Measurements from ENCODE around the gene CYP26B1.
A peak's percentile ranks its signal among the peaks of the same experiment; 100 is the strongest.

The CYP26B1 gene

GRCh38 chr2:72139471-72139873, 8.2 kb downstream of the CYP26B1 start:
- H3K4me3 ChIP-seq (ENCODE audit: control insufficient read depth, low read depth, low read length): no peak overlapping the region
- TF ChIP-seq, protein P1, sequence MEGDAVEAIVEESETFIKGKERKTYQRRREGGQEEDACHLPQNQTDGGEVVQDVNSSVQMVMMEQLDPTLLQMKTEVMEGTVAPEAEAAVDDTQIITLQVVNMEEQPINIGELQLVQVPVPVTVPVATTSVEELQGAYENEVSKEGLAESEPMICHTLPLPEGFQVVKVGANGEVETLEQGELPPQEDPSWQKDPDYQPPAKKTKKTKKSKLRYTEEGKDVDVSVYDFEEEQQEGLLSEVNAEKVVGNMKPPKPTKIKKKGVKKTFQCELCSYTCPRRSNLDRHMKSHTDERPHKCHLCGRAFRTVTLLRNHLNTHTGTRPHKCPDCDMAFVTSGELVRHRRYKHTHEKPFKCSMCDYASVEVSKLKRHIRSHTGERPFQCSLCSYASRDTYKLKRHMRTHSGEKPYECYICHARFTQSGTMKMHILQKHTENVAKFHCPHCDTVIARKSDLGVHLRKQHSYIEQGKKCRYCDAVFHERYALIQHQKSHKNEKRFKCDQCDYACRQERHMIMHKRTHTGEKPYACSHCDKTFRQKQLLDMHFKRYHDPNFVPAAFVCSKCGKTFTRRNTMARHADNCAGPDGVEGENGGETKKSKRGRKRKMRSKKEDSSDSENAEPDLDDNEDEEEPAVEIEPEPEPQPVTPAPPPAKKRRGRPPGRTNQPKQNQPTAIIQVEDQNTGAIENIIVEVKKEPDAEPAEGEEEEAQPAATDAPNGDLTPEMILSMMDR (conservative IDR thresholded peaks at IDR 0.05; ENCODE audit: control insufficient read depth, insufficient read depth, low read depth, low read length): no peak
- no peak for DNase-seq (ENCODE audit: low read depth)

DNA sequence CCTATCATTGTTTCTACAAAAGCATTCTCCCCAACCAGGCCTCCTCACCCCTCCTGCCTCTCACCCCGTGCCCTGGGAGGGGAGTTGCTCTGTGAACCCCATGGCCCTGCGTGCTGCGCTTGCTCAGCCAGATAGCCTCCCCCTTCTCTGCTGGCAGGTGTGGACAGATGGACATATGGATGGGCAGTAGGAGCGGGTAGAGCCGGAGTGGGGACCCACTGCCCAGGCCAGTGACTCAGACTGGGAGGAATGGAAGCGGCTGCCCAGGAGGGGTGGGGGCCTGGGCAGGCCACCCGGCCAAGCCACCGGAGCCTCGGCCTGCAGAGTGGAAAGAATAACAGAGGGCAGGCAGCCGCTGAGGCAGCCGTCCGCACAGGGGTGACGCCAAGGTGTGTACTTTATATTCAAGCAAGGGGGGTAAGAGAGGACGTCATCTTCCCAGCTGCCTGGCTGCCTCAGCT, 8.7 kb downstream of the CYP26B1 start:
- TF ChIP-seq, protein P1 (conservative IDR thresholded peaks at IDR 0.05; ENCODE audit: control insufficient read depth, insufficient read depth, low read depth, low read length): no peak
- DNase-seq (ENCODE audit: low read depth): no peak
- no peak overlapping the region for H3K4me3 ChIP-seq (ENCODE audit: control insufficient read depth, low read depth, low read length)

DNA sequence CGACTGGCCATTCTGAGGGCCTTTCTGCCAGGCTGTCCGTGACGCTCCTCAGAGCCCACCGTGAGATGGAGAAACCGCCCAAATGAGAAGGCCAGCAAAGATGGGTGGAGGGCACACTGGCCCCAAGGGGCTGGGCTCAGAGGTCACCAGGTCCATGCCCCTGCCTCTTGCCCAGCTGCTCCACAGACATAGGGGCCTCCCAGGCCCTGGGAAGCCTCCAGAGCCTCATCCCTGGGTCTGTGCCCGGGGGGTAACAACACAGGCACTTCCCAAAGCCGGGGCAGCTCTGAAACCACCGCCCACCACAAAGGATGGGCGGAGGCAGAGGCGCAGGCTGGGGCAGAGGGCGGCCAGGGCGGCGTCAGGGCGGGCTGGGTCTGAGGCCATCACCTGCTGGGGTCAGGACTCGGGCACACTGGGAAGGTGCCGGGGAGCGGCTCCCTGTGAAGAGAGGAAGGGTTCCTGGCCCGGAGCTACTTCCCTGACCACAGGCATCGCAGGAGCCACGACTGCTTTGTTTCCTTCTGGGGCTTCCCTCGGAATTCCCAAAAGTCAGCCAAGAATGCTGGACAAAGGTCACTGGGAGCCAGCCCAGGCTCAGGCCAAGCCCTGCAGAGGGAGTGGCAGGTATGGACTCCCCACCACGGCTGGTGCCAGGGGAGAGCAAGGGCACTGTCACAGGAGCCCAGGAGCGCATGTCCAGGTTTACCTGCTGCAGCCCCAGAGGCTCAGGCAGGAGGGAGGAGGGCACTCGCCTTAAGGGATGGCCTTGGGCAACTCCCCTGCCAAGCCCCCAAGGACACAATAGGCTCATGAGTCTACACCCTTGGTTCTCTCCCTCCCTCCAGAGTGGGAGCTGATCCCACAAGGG, 9.4 kb downstream of the CYP26B1 start:
- TF ChIP-seq, protein P1 (conservative IDR thresholded peaks at IDR 0.05; ENCODE audit: control insufficient read depth, insufficient read depth, low read depth, low read length): no peak
- H3K4me3 ChIP-seq (ENCODE audit: control insufficient read depth, low read depth, low read length): no peak overlapping the region
- DNase-seq (ENCODE audit: low read depth): no peak

DNA sequence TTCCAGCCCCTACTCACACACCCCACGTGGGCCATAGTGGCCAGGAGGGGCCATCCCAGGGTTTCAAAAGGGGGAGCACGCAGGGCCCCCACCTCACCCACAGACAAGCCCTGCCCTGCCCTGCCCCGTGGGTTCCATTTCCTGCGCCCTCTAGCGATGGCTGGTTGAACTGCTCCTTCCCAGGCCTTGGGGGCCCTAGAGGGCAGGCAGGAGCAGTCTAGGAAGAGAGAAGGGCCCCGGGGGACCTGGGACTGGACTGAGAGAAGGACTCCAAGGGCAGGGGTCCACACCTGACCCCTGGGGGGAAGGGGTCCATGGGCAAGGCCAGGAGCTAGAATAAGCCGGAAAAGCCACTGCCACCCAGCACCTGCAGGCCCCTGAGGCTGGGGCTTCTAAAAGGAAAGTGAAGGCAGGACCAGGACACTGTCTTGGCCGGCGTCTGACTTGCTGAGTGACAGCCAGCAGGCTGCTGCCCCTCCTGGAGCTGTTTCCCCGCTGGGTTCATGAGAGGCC, 10.1 kb downstream of the CYP26B1 start:
- peak; percentile 26 for DNase-seq (ENCODE audit: low read depth)
- no peak overlapping the region for H3K4me3 ChIP-seq (ENCODE audit: control insufficient read depth, low read depth, low read length)
- TF ChIP-seq, protein P1 (conservative IDR thresholded peaks at IDR 0.05; ENCODE audit: control insufficient read depth, insufficient read depth, low read depth, low read length): peak; percentile 82

GRCh38 chr2:72136933-72137497, 10.6 kb downstream of the CYP26B1 start:
- no peak overlapping the region for H3K4me3 ChIP-seq (ENCODE audit: control insufficient read depth, low read depth, low read length)
- TF ChIP-seq, protein P1 (conservative IDR thresholded peaks at IDR 0.05; ENCODE audit: control insufficient read depth, insufficient read depth, low read depth, low read length): no peak
- no peak for DNase-seq (ENCODE audit: low read depth)

- TF ChIP-seq, protein P1 (conservative IDR thresholded peaks at IDR 0.05; ENCODE audit: control insufficient read depth, insufficient read depth, low read depth, low read length): no peak
- H3K4me3 ChIP-seq (ENCODE audit: control insufficient read depth, low read depth, low read length): no peak overlapping the region
- no peak for DNase-seq (ENCODE audit: low read depth)
Observed at GRCh38 chr2:72136331-72136730, 11.3 kb downstream of the CYP26B1 start.

All from fibroblast of mammary gland (primary cell).